Measurements from ENCODE around the gene RABGAP1L.
"Not testable (repeated sequence)": the region's sequence is repeated elsewhere in the genome, so short reads cannot be mapped to it uniquely, and the experiment has no call there.

Gene RABGAP1L

GRCh38 chr1:174829990-174830389, 670.7 kb downstream of the RABGAP1L start:
- TF ChIP-seq CTCF (IDR thresholded peaks at IDR 0.05; ENCODE audit: extremely low read depth, insufficient read depth, missing control alignments), result no peak
- in situ Hi-C loops (cut with MboI; ENCODE audit: low pct_unique_long_range_greater_than_20kb, low sequenced_read_pairs, unreplicated experiment), result no loop called here
- no peak for DNase-seq (ENCODE audit: low spot score)

- no peak for TF ChIP-seq CTCF (IDR thresholded peaks at IDR 0.05; ENCODE audit: extremely low read depth, insufficient read depth, missing control alignments)
- DNase-seq (ENCODE audit: low spot score), result no peak
- in situ Hi-C loops (cut with MboI; ENCODE audit: low pct_unique_long_range_greater_than_20kb, low sequenced_read_pairs, unreplicated experiment), result no loop called here
Observed at GRCh38 chr1:174836543-174836942, 677.2 kb downstream of the RABGAP1L start.

GRCh38 chr1:174837386-174837785, 678.1 kb downstream of the RABGAP1L start:
- no peak for TF ChIP-seq CTCF (IDR thresholded peaks at IDR 0.05; ENCODE audit: extremely low read depth, insufficient read depth, missing control alignments)
- in situ Hi-C loops (cut with MboI; ENCODE audit: low pct_unique_long_range_greater_than_20kb, low sequenced_read_pairs, unreplicated experiment), result no loop called here
- DNase-seq (ENCODE audit: low spot score), result no peak

- DNase-seq (ENCODE audit: low spot score), result no peak
- in situ Hi-C loops (cut with MboI; ENCODE audit: low pct_unique_long_range_greater_than_20kb, low sequenced_read_pairs, unreplicated experiment), result no loop called here
- no peak for TF ChIP-seq CTCF (IDR thresholded peaks at IDR 0.05; ENCODE audit: extremely low read depth, insufficient read depth, missing control alignments)
Observed at GRCh38 chr1:174839211-174839610, 679.9 kb downstream of the RABGAP1L start.

DNA sequence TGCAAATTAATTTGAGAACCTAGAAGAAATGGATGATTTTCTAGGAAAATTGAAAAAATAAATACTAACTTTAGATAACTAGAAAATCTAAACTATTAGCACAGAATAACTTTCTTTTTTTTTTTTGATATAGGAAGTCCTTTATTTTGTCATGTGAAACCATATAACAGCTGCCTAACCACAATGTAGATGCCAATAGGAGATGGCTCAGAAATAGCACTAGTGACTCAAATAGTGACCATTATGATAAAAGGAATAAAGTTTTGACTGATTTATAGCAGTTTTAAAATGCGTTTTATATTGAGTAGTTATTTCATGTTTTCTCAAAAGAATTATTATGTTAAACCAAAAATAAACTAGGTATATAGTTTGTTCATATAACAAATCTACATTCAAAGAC, 682.4 kb downstream of the RABGAP1L start:
- peak; percentile 41 for DNase-seq (ENCODE audit: low spot score)
- TF ChIP-seq CTCF (IDR thresholded peaks at IDR 0.05; ENCODE audit: extremely low read depth, insufficient read depth, missing control alignments), result no peak

GRCh38 chr1:174848593-174849560, 689.6 kb downstream of the RABGAP1L start:
- DNase-seq (ENCODE audit: low spot score); in situ Hi-C loops (cut with MboI; ENCODE audit: low pct_unique_long_range_greater_than_20kb, low sequenced_read_pairs, unreplicated experiment): not testable (repeated sequence)

More for the DNA sequence above, 682.4 kb downstream of the RABGAP1L start:
- in situ Hi-C loops (cut with MboI; ENCODE audit: low pct_unique_long_range_greater_than_20kb, low sequenced_read_pairs, unreplicated experiment), result no loop called here

- in situ Hi-C loops (cut with MboI; ENCODE audit: low pct_unique_long_range_greater_than_20kb, low sequenced_read_pairs, unreplicated experiment), result no loop called here
- no peak for TF ChIP-seq CTCF (IDR thresholded peaks at IDR 0.05; ENCODE audit: extremely low read depth, insufficient read depth, missing control alignments)
- DNase-seq (ENCODE audit: low spot score), result no peak
Observed at GRCh38 chr1:174850726-174851125, 691.4 kb downstream of the RABGAP1L start.
